Regular cardiac myocyte (primary cell): Measurements from ENCODE around the gene MAVS. TPM values are rescaled to one million over a fixed set of nuclear protein-coding genes. Genes with fewer than 3 reads are reported as not detected.

Source experiments
- total RNA-seq: library from RNA; depleted of rRNA; stranded (reverse); fragments of >200 nt; gene quantifications from 2 replicates; pipeline ENCODE4 v1.2.3, GENCODE V29; 2014

MAVS gene
- total RNA-seq = 11.3 and 19.4 TPM in 2 replicates

GRCh38 chr20:3846740-3847428 lies at the start of gene MAVS:
Gene MAVS (plus strand): TSS chr20:3846834. CDS start chr20:3854625, 7,791 bp downstream.

DNA sequence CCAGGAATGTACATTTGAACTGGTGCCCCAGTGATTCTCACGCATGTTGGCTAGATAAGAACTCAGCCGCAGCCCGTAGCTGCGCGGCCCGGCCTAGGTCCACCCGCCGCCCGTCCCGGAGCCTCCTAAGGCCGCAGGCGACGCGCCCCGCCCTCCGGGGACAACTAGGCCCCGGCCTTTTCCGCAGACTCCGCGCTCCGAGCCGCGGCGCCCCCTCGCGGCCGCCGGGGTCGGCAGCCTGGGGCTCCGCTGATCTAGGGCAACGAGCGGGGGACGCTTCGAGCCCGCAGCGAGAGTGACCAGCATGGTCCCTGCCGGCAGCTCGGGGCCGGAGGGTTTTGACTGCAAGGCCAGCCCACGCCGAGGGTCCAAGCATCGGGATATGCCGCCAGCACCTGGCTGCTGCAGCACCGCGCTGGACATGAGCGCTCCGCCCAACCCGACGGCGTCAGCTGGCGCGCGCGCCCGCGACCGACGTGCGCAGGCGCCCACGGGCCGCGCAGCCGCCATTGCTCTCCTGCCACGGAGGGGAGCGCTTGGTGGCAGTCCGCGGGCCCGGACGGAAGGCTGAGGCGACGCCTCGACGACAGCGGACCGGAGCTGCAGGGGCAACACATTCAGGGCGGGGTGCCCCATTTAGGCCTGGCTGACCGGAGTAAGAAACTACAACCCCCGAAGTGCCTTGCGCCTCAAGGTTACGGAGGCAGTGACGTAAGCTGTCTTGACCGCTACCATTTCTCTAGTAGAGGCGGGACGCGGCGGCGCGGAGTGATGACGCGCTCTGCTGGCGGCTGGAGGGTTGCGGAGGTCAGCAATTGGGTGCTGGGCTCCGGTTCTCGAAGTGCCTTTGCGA lies 26.4 kb upstream of the MAVS start, which contains the start of gene AP5S1:
Gene AP5S1, plus strand, starts transcription at position 500 of the 853 bp plus-strand sequence. CDS start 1,571 bp downstream, outside the sequence.

DNA sequence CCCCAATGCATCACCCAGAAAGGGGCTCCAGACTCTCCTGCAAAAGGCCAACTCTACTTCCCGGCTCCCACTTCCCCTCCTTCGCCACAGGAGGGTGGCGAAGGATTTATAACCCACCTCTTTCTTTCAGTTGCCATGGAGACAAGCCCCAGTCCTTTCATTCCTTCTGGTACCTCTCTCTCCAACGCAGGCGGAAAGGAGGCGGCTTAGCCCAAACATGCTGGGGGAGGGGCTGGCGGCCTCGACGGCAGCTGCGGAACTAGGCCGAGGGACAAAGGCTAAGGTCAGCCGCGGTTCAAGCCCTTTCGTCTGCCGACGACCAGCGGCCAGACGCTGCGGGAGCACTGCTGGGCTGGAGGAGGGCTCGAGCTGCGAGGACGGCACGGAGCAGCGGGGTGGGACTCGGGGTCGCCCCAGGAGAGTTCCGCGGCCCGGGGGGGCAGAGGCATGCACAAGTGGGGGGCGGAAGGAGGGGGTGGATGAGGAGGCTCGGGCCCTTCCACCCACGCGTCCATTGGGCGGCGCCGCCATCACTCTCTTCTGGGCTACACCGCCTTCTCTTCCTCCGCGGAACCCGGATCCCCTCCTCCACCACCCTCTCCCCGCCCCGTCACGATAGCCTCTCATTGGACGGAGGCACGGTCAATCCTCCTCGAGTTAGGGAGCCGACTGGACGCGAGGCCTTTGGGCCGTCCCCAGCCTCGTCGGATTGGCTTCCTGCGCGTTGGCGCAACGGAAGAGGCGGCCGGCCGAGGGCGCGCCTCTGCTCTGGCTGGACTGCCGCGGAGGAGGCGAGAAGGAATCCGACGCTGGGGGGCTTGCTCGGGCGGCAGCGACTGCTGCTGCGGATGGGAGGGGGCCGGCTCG lies 42.2 kb downstream of the MAVS start, which contains the start of gene PANK2:
Gene PANK2, plus strand, starts transcription at position 766 of the 867 bp plus-strand sequence.

Other genes starting within 250 kb of the MAVS start
- gene GFRA4, start 183.4 kb upstream of the MAVS start, total RNA-seq = not detected in 2 replicates
- gene ADAM33, start 164.8 kb upstream of the MAVS start, total RNA-seq = 1.2 and 1.7 TPM in 2 replicates
- gene SIGLEC1, start 134.2 kb upstream of the MAVS start, total RNA-seq = under 0.01 TPM in 1 of 2 replicates, not detected in the other
- gene HSPA12B, start 114.1 kb upstream of the MAVS start, total RNA-seq = 0.28 TPM in 1 of 2 replicates, not detected in the other
- gene ADISSP, start 79.1 kb upstream of the MAVS start, total RNA-seq = 11.3 and 30.1 TPM in 2 replicates
- under 0.01 and 0.19 TPM in 2 replicates for gene SPEF1, start 65.4 kb upstream of the MAVS start, total RNA-seq
- 102 and 179 TPM in 2 replicates for gene CENPB, start 60.1 kb upstream of the MAVS start, total RNA-seq
- 7.9 and 21.5 TPM in 2 replicates for gene CDC25B, start 50.5 kb upstream of the MAVS start, total RNA-seq
- 12.1 and 18.6 TPM in 2 replicates for gene AP5S1, start 26.3 kb upstream of the MAVS start, total RNA-seq
- 60.0 and 63.1 TPM in 2 replicates for gene PANK2, start 42.6 kb downstream of the MAVS start, total RNA-seq
- 10.1 and 11.1 TPM in 2 replicates for gene RNF24, start 168.7 kb downstream of the MAVS start, total RNA-seq